Measurements from ENCODE around the gene RAB3D.
"Not testable (repeated sequence)": the region's sequence is repeated elsewhere in the genome, so short reads cannot be mapped to it uniquely, and the experiment has no call there.

The RAB3D gene

GRCh38 chr19:11365557-11366117 lies 26.2 kb upstream of the RAB3D start:
- DNase-seq (ENCODE audit: low spot score): no peak

- DNase-seq (ENCODE audit: low spot score): no peak
These were observed 25.5 kb upstream of the RAB3D start for GRCh38 chr19:11364935-11365334.

- no peak for DNase-seq (ENCODE audit: low spot score)
These were observed 24.9 kb upstream of the RAB3D start for GRCh38 chr19:11364296-11364904.

GRCh38 chr19:11363881-11364280 lies 24.4 kb upstream of the RAB3D start:
- DNase-seq (ENCODE audit: low spot score): no peak

GRCh38 chr19:11361771-11362731 lies 22.6 kb upstream of the RAB3D start:
- DNase-seq (ENCODE audit: low spot score): no peak

GRCh38 chr19:11361037-11361770 lies 21.7 kb upstream of the RAB3D start:
- no peak for DNase-seq (ENCODE audit: low spot score)

GRCh38 chr19:11359421-11359820 lies 20.0 kb upstream of the RAB3D start:
- no peak for DNase-seq (ENCODE audit: low spot score)

GRCh38 chr19:11356676-11357550 lies 17.5 kb upstream of the RAB3D start:
- DNase-seq (ENCODE audit: low spot score): no peak

GRCh38 chr19:11356074-11356397 lies 16.6 kb upstream of the RAB3D start:
- no peak for DNase-seq (ENCODE audit: low spot score)

- DNase-seq (ENCODE audit: low spot score): peak; percentile 87
These were observed 16.0 kb upstream of the RAB3D start, which contains the start of gene PLPPR2 for GRCh38 chr19:11355160-11356073. Gene PLPPR2, plus strand, starts transcription at chr19:11355432. Its CDS starts 2,242 bp downstream, at chr19:11357674.

- DNase-seq (ENCODE audit: low spot score): not testable (repeated sequence)
These were observed 14.6 kb upstream of the RAB3D start for GRCh38 chr19:11354102-11354501.

- no peak for DNase-seq (ENCODE audit: low spot score)
These were observed 9.7 kb upstream of the RAB3D start for GRCh38 chr19:11349171-11349570.

GRCh38 chr19:11347546-11348039 lies 8.1 kb upstream of the RAB3D start:
- no peak for DNase-seq (ENCODE audit: low spot score)

GRCh38 chr19:11346104-11346940 lies 6.9 kb upstream of the RAB3D start, which contains the start of the genes CCDC159 and TMEM205:
Gene CCDC159, plus strand, starts transcription at chr19:11346519. Its CDS starts 88 bp downstream, at chr19:11346607.
Gene TMEM205, minus strand, starts transcription at chr19:11346268. Its CDS starts 649 bp downstream, at chr19:11345619.
- DNase-seq (ENCODE audit: low spot score): peak; percentile 98

- DNase-seq (ENCODE audit: low spot score): no peak
These were observed 5.8 kb upstream of the RAB3D start for GRCh38 chr19:11345122-11345803.

- no peak for DNase-seq (ENCODE audit: low spot score)
These were observed 3.0 kb upstream of the RAB3D start for GRCh38 chr19:11342429-11342828.

- not testable (repeated sequence) for DNase-seq (ENCODE audit: low spot score)
These were observed 626 bp upstream of the RAB3D start for GRCh38 chr19:11340099-11340467.

GRCh38 chr19:11338569-11339253 lies 746 bp downstream of the RAB3D start:
- no peak for DNase-seq (ENCODE audit: low spot score)
